HepG2 (cell line): ENCODE results near the gene MCAM. TPM values are rescaled to one million over a fixed set of nuclear protein-coding genes. Genes with fewer than 3 reads are reported as not detected.

Experiments
- ATAC-seq: fragments of 200-7000 bp; cut with Tn5 transposase; 3 replicates; pipeline ENCODE4 v1.9.1; 2020; ENCODE audit warnings: mild to moderate bottlenecking, moderate library complexity
- BruUV-seq: library from RNA; stranded (reverse); fragments of 400-500 nt; replicated peaks from 2 replicates; lab custom pipeline; 2021; lab: Mats Ljungman, UMichigan
- CTCF ChIA-PET: fragments of 300-600 bp; formaldehyde crosslinking; extraction: SDS; loops from one replicate; lab custom pipeline; 2021; ENCODE audit warnings: low total read pairs, inconsistent platforms, low intra/inter-chr PET ratio; lab: Yijun Ruan, JAX
- POLR2A ChIA-PET: fragments of 350-600 bp; sonication (Branson Sonifier 250); formaldehyde crosslinking; loops from one replicate; lab custom pipeline; 2020; ENCODE audit warnings: antibody characterized with exemption, inconsistent platforms; lab: Yijun Ruan, JAX
- DNase-seq: peaks from one replicate; pipeline ENCODE4 v3.0.0-alpha.2; 2015; ENCODE audit warnings: low spot score
- FAIRE-seq: peaks from 3 replicates; lab custom pipeline; 2011; peaks lifted over from hg19 to GRCh38; lab: Jason Lieb, UNC
- H2AFZ ChIP-seq: one replicate; pipeline ENCODE4 v1.6.1; 2011; ENCODE audit warnings: low read length, inconsistent platforms
- H3K27ac ChIP-seq: fragments of 300-600 bp; 3 replicates; pipeline ENCODE4 v1.8.0; 2011; ENCODE audit warnings: mixed run types, mild to moderate bottlenecking, mixed read lengths, low read length, inconsistent platforms; ENCODE audit not compliant: insufficient read depth; ENCODE audit errors: extremely low read length
- H3K27me3 ChIP-seq, 2 experiments: fragments of 200-600 bp in 1 of 2; 2 replicates in 1 of 2; 3 replicates in 1 of 2; pipeline versions ENCODE4 v1.6.0 to v1.8.0; 2011; ENCODE audit warnings: low read length in 2 of 2, mild to moderate bottlenecking in 2 of 2, moderate library complexity in 2 of 2, inconsistent platforms in 1 of 2; ENCODE audit not compliant: insufficient read depth in 2 of 2, control insufficient read depth in 1 of 2
- H3K36me3 ChIP-seq, 2 experiments: fragments of 200-600 bp in 1 of 2; replicated peaks in 1 of 2; 2 replicates in 1 of 2; 3 replicates in 1 of 2; pipeline versions ENCODE4 v1.5.1 to v1.8.0; 2011; ENCODE audit warnings: low read length in 2 of 2, inconsistent platforms in 1 of 2; ENCODE audit not compliant: insufficient read depth in 2 of 2, control insufficient read depth in 1 of 2
- H3K4me1 ChIP-seq: 2 replicates; pipeline ENCODE4 v1.5.1; 2012; ENCODE audit warnings: low read length, inconsistent platforms; ENCODE audit not compliant: insufficient read depth
- H3K4me2 ChIP-seq: 2 replicates; pipeline ENCODE4 v1.6.0; 2011; ENCODE audit warnings: low read depth, low read length, inconsistent platforms
- H3K4me3 ChIP-seq, 3 experiments: fragments of 200-600 bp in 1 of 3; sonication (generic), shearing (Covaris generic) in 1 of 3; replicated peaks in 1 of 3; 2 replicates each; pipeline ENCODE4 v1.5.1; 2011 to 2016; ENCODE audit warnings: low read length in 3 of 3, inconsistent platforms in 2 of 3, low read depth in 2 of 3, mild to moderate bottlenecking in 2 of 3, control low read depth in 1 of 3, mixed read lengths in 1 of 3; ENCODE audit not compliant: insufficient read depth in 1 of 3
- H3K79me2 ChIP-seq: one replicate; pipeline ENCODE4 v1.6.1; 2011; ENCODE audit warnings: low read length, inconsistent platforms; ENCODE audit not compliant: insufficient read depth
- H3K9ac ChIP-seq: 2 replicates; pipeline ENCODE4 v1.6.0; 2011; ENCODE audit warnings: mild to moderate bottlenecking, low read depth, low read length, inconsistent platforms; ENCODE audit not compliant: insufficient read depth
- H3K9me3 ChIP-seq: 2 replicates; pipeline ENCODE4 v1.5.1; 2012; ENCODE audit warnings: mild to moderate bottlenecking, low read length
- H4K20me1 ChIP-seq: 2 replicates; pipeline ENCODE4 v1.6.0; 2011; ENCODE audit warnings: inconsistent platforms, mild to moderate bottlenecking, low read length, moderate library complexity; ENCODE audit not compliant: insufficient read depth
- HDAC6 ChIP-seq: fragments of 200-600 bp; sonication (generic); IDR thresholded peaks from 2 replicates; pipeline ENCODE4 v1.7.0; 2017; ENCODE audit warnings: mild to moderate bottlenecking, antibody characterized with exemption, low read length, low read depth
- HNRNPLL ChIP-seq: fragments of 200-400 bp; formaldehyde crosslinking; IDR thresholded peaks from 2 replicates; pipeline ENCODE4 v1.6.1; 2017; ENCODE audit warnings: mild to moderate bottlenecking, low read depth, low read length; ENCODE audit not compliant: poor library complexity, severe bottlenecking
- TGIF2 ChIP-seq: IDR thresholded peaks from 2 replicates; pipeline ENCODE4 v1.6.1; 2016; ENCODE audit warnings: control low read depth, missing compliant biosample characterization
- ZKSCAN1 ChIP-seq: fragments of 150-350 bp; IDR thresholded peaks from 2 replicates; pipeline ENCODE4 v1.6.1; 2014; ENCODE audit warnings: low read length
- ZNF816 ChIP-seq: sonication (generic); formaldehyde crosslinking; IDR thresholded peaks from 2 replicates; pipeline ENCODE4 v1.8.0; 2022; ENCODE audit warnings: missing genetic modification reagents, mild to moderate bottlenecking, borderline replicate concordance
- WGBS: methylation state at CpG from one replicate; pipeline ENCODE4 v1.1.6; 2017; ENCODE audit warnings: low lambda C conversion rate; 5-methylcytosine and 5-hydroxymethylcytosine counted together
- in situ Hi-C: cut with HindIII; loops from 2 replicates; pipeline ENCODE4 v1.10.0; 2017; ENCODE audit warnings: low pct_unique_long_range_greater_than_20kb; ENCODE audit not compliant: extremely low pct_ligation_motif_present
- intact Hi-C: fragments of 100-400 bp; cut with micrococcal nuclease; formaldehyde crosslinking; loops from one replicate; pipeline ENCODE4 v1.10.0; 2022; ENCODE audit not compliant: unreplicated experiment
- polyA plus RNA-seq, 8 experiments: library from polyadenylated mRNA; depleted of rRNA in 3 of 8; stranded (reverse) in 7 of 8; unstranded in 1 of 8; fragments of >200 nt; fragmentation: Illumina TruSeq in 4 of 8; extraction: Trizol in 4 of 8; gene quantifications; 2 replicates each; pipeline versions ENCODE4 v1.2.1 to v1.2.3, GENCODE V29; 2011 to 2016; ENCODE audit warnings: low read depth in 4 of 8, missing spikeins in 1 of 8, mixed read lengths in 1 of 8; ENCODE audit not compliant: insufficient read depth in 1 of 8
- total RNA-seq, 5 experiments: library from RNA; depleted of rRNA; stranded (reverse); fragments of >200 nt; fragmentation: Illumina TruSeq; extraction: Trizol; gene quantifications; 2 replicates each; pipeline ENCODE4 v1.2.3, GENCODE V29; 2016; ENCODE audit warnings: low read depth in 1 of 5
- TF ChIP-seq, protein P1 (sequence below): sonication (generic); formaldehyde crosslinking; conservative IDR thresholded peaks from 2 replicates; pipeline ENCODE4 v1.8.0; 2022; ENCODE audit warnings: missing genetic modification reagents
- TF ChIP-seq, protein P2 (sequence below): sonication (generic); formaldehyde crosslinking; IDR thresholded peaks from 2 replicates; pipeline ENCODE4 v1.9.0; 2021; ENCODE audit warnings: missing genetic modification reagents, borderline replicate concordance

MCAM gene
- total and polyA plus RNA-seq, 2 of the 13 experiments (the other 11 are each of a cell fraction or from before 2014, with no cell fraction given), result 12.1 to 15.2 TPM

DNA sequence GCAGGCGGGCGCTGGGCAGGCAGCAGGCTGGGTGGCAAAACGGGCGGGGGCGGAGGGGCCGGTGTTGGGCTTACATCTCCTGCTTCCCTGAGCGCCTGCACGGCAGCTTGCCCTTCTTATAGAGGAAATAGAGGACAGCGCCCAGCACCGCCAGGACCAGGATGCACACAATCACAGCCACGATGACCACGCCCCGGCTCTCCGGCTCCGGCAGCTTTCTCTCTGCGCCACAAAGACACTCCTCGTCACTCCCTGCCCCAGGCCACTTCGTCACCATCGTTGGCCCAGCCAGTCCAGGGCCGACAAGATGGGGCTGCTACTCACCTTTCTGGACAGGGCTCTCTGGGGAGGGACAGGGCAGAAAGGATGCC lies 6.3 kb downstream of the MCAM start:
- ATAC-seq (no peak), DNase-seq (no peak), FAIRE-seq (no peak)
- Histone ChIP-seq H2AFZ (no peak overlapping the region), H3K4me2 (no peak overlapping the region), H3K79me2 (no peaks in the 10 kb centered on the region), H3K27ac (no peak overlapping the region), H3K9me3 (no peaks in the 10 kb centered on the region), H3K9ac (no peak overlapping the region), H3K4me3 (no peak overlapping the region), H4K20me1 (no peaks in the 10 kb centered on the region), H3K27me3 (0 out of 5 replicates have a peak, but pooled peaks cover 0 to under 1% of the 10 kb centered on the region in 2 experiments), H3K4me1 (peaks cover 18% of the 10 kb centered on the region), H3K36me3 (peaks cover 0 to 3% of the 10 kb centered on the region in 2 experiments; a peak in 1 of 5 replicates)
- TF ChIP-seq TGIF2 (CRISPR knock-in tag) (no peak), HNRNPLL (no peak), ZKSCAN1 (no peak), ZNF816 (no peak), HDAC6 (no peak)
- TF ChIP-seq, protein P1, sequence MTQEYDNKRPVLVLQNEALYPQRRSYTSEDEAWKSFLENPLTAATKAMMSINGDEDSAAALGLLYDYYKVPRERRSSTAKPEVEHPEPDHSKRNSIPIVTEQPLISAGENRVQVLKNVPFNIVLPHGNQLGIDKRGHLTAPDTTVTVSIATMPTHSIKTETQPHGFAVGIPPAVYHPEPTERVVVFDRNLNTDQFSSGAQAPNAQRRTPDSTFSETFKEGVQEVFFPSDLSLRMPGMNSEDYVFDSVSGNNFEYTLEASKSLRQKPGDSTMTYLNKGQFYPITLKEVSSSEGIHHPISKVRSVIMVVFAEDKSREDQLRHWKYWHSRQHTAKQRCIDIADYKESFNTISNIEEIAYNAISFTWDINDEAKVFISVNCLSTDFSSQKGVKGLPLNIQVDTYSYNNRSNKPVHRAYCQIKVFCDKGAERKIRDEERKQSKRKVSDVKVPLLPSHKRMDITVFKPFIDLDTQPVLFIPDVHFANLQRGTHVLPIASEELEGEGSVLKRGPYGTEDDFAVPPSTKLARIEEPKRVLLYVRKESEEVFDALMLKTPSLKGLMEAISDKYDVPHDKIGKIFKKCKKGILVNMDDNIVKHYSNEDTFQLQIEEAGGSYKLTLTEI, result no peak
- TF ChIP-seq, protein P2, sequence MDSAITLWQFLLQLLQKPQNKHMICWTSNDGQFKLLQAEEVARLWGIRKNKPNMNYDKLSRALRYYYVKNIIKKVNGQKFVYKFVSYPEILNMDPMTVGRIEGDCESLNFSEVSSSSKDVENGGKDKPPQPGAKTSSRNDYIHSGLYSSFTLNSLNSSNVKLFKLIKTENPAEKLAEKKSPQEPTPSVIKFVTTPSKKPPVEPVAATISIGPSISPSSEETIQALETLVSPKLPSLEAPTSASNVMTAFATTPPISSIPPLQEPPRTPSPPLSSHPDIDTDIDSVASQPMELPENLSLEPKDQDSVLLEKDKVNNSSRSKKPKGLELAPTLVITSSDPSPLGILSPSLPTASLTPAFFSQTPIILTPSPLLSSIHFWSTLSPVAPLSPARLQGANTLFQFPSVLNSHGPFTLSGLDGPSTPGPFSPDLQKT (CRISPR knock-in tag), result no peak
- ChIA-PET POLR2A (no interaction called here), CTCF (no interaction called here)
- intact Hi-C loops (no loop called here), in situ Hi-C loops (no loop called here)
- no TSS peak for BruUV-seq
- 97% methylated on average over 17 of the region's 20 CpGs for WGBS
